A172 (cell line): ENCODE measurements around the gene MRC1. TPM values are rescaled to one million over a fixed set of nuclear protein-coding genes. Genes with fewer than 3 reads are reported as not detected.
A peak's percentile ranks its signal among the peaks of the same experiment; 100 is the strongest.

Source experiments
- DNase-seq: peaks from one replicate; pipeline ENCODE4 v3.0.0-alpha.2; 2015; ENCODE audit warnings: low spot score
- total RNA-seq: library from RNA; depleted of rRNA; stranded (reverse); fragments of >200 nt; shearing (Covaris generic); gene quantifications from 2 replicates; pipeline ENCODE4 v1.2.3, GENCODE V29; 2014

MRC1 gene
- total RNA-seq, 1 experiment from 2014 or later = not detected

- no peak for DNase-seq
Measured at GRCh38 chr10:17795813-17796594, 13.1 kb upstream of the MRC1 start.

- DNase-seq = no peak
Measured at GRCh38 chr10:17801507-17801906, 7.6 kb upstream of the MRC1 start.

GRCh38 chr10:17802350-17802749 lies 6.8 kb upstream of the MRC1 start:
- DNase-seq = no peak

DNA sequence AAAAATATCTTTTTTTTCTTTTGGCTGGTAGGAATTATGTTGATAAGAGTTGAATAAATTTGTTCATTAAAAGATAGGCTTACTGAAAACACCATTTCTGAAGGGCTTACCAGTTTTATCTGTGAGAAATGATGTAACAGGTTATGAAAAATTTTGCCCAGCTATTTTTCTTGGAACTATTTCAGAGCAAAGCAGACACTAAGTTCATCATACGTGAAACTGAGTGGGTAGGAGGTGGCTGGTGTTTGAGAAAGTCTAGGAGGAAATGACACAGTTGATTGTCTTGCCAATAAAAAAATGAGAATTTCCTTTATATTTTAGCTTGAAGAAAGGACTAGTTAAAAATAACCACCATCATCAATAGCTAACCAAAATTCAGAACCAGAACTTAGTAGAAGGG lies 6.2 kb upstream of the MRC1 start:
- DNase-seq = peak; percentile 2

- DNase-seq = no peak
Measured at GRCh38 chr10:17805330-17805729, 3.8 kb upstream of the MRC1 start.

GRCh38 chr10:17805921-17806577 lies 3.1 kb upstream of the MRC1 start:
- DNase-seq = peak; percentile 23

DNA sequence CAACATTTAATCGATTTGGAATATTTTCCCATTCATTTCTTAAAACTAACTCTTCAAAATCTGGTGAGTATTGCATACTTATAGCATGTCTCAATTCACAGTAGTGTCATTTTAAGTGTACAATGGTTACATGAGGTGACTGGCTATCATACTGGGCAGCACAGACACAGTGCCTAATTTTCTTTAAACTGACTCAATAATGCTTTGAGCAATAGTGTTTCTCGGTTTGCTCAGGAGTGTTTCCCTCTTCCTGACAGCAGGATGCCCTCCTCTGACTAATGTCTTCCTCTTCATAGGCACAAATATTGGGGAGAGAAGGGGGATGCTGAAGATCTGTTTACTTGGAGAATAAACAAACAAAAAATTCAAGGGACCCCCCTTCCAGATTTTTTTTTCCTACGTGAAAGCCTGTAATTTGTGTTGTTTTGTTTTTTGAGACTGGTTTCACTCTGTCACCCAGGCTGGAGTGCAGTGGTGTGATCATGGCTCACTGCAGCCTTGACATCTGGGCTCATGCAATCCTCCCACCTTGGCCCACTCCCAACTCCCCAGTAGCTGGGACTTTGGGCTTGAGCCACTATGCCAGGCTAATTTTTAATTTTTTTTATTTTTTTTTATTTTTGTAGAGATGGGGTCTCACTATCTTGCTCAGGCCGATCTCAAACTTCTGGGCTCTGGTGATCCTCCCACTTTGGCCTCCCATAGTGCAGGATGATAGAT lies 2.2 kb downstream of the MRC1 start:
- DNase-seq = peak; percentile 19

GRCh38 chr10:17814973-17815372 lies 5.8 kb downstream of the MRC1 start:
- DNase-seq = no peak

- no peak for DNase-seq
Measured at GRCh38 chr10:17816199-17816598, 7.1 kb downstream of the MRC1 start.

- DNase-seq = no peak
Measured at GRCh38 chr10:17817316-17817715, 8.2 kb downstream of the MRC1 start.

DNA sequence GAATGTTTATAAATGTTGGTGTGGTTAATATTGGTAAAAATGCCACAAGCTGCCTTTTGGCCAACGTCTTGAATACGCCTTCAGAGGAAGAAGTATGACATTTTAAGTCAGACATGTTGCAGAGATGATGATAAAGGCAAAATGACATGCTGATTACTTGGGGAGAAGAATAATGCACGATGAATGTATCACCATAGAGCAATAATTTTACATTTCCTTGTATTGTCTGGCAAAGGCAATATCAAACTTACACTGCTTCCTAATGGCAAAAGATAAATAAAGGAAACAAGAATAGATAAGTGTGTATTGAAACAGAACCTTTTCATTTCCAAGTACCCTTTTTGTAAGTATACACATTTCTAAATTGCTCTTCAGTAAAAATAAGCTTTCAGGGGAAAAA lies 8.6 kb downstream of the MRC1 start:
- no peak for DNase-seq

DNA sequence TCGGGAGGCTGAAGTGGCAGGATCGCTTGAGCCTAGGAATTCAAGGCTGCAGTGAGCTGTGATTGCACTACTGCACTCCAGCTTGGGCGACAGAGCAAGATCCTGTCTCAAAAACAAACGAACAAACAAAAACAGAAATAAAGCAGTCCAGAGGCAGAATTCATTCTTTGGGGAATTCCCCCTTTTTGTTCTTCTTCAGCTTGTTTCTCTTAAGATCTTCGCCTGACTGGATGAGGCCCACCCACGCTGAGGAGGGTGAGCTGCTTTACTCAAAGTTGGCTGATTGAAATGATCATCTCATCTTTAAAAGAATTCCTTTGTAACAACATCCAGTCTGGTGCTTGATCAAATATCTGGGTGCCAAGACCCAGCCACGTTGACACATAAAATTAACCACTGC lies 10.7 kb downstream of the MRC1 start:
- no peak for DNase-seq

DNA sequence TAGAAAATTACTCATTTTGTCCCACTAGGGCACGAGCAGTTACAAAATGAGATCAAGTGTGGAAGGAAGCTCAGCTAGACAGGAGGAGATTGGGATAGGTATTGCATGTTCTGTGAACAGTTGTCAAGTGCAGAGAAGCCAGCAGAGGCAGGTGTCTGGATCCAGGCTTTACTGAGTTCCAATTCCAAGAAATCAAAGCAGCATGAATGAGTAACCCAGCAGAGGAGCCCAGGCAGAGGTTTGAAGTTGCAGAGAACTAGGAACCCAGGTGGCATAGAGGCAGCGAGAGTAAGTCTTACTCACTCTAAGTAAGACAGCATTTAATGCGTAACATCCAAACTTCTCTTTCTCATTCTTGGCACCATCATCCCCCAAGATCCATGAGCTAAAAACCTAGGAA lies 11.8 kb downstream of the MRC1 start:
- no peak for DNase-seq

DNA sequence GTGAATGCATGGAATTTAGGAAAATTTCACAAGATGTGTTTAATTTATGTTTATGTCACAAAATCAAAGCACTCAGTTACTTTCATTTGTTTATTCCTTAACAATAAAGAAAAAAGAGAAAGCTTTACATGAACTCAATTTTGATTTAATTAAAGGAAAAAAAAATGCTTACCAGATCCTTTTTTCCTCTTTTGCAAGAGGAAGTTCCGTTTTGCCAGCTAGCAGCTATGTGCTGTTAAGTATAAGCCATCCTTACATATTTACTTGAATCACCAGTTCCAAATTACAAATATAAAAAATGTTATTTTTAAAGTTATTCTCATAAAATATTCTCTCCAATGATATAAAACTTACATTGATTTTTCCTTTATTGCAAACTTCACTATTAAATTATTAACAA lies 12.7 kb downstream of the MRC1 start:
- DNase-seq = no peak

DNA sequence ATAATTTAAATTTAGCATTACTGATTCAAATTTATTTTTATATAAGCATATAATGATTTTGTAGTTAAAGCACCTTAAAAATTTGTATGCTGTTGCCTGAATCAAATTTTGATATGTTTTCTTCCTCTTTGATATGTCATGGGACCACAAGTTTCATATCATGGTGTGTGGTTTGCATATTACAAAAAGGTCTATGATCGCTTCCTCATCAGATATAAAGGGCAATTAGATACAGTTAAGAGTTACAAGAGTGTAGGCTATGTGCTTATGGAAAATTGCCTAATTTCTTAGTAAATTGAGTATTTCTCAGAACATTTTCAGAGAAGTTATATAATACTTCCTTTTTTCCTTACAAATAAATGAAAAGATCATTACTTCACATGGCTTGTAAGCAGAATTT lies 22.2 kb downstream of the MRC1 start:
- DNase-seq = no peak

- no peak for DNase-seq
Measured at GRCh38 chr10:17831896-17832295, 22.7 kb downstream of the MRC1 start.

GRCh38 chr10:17833656-17834055 lies 24.5 kb downstream of the MRC1 start:
- no peak for DNase-seq

DNA sequence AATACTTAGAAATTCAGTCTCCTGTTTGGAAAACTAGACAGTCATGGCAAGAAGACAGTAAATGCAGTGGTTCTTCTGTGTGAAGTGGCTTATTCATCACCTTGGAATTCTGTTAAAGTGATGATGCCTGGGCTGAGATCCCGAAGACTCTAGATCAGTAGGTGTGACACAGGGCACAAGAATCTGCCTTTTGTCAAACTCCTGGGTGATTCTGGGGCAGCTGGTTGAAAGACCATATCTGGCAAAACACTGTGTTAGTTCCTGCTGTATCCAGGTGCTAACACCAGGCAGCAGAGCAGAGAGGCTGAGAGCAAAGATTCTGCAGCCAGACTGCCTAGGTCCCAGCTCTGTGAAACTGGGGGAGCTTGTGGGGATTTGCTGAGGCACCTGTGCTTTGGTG lies 26.5 kb downstream of the MRC1 start:
- peak; percentile 99 for DNase-seq

DNA sequence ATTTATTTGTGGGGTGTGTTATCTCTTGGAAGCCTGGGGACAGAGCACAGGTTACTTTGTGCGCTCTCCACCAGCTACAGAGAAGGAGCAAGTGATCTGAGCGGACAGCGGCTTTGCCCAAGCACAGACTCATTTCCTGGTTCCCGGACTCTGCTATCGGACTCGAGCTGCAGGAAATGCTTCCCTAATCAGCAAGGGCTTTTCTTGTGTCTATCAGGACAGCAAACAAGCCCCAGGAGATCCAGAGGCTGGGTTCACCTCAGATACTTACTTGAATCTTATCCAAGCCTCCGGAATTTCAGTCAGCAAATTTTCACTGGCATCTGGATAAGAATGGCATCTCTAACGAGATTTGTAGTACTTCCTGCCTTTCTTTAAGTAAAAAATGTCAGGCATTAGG lies 27.8 kb downstream of the MRC1 start:
- peak; percentile 96 for DNase-seq

DNA sequence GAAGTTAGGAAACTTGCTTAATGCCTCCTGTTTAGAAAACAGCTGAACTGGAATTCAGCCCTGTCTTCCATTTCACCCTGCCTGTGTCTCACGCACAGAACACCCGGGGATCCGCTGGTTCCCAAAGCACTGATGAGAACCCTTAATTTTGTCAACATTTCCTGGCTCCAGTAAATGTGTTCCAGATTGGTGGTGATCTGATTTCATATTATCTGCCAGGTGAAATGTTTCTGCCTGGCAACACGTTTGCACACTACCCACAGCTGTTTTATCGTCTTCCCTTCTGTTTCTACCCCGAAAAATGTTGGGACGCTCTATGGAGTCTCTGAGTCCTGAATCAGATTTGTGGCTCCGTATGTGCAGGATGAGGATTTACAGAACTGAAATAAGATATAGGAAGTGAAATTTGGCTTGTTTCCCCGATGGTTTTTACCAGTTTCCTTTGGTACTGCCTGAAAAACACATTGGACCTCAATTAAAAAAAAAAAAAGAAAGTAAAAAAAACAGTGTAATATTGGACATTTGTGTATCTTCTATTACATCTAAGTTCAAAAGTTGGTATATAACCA lies 29.0 kb downstream of the MRC1 start:
- no peak for DNase-seq

DNA sequence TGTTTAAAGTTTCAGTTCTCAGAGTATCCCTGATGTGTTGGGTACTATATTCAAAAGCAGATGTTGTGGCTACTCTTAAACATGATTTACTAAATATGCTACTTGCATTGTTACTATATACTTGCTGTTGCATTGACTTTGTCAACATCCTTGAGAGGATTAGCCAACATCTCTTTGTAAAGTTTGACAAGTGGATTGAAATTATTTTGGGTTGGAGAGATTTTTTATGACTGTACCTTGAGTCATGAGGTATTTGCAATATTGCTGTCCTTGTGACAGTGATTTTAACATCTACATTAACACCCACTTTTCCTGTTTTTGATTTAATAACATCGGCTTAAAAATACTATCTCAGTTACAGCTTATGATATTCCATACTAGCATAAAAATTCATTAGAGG lies 31.9 kb downstream of the MRC1 start:
- DNase-seq = peak; percentile 40

DNA sequence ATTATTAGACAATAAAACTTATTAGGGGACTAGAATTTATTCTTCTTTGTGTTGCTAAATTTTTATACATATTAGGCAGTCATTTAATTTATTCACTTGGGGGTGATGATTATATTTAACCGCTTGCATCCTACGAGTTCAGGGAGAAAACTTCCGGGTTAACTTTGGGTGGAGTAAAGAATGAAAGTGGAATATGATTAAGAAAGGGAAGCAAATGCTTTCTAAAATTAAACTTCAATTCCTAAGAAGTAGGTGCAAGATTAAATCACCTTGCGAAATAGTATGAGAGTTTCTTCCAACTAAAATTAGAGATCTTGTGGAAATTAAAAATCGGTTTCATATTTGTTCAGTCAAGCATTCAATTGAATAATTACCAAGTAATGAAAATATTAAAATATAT lies 33.5 kb downstream of the MRC1 start:
- DNase-seq = no peak
